ENCODE measurements around the gene EDEM1. TPM values are rescaled to one million over a fixed set of nuclear protein-coding genes. Genes with fewer than 3 reads are reported as not detected.
"Not testable (repeated sequence)": the region's sequence is repeated elsewhere in the genome, so short reads cannot be mapped to it uniquely, and the experiment has no call there.

The EDEM1 gene
- total RNA-seq, 1 experiment from 2014 or later, result 22.4 TPM

DNA sequence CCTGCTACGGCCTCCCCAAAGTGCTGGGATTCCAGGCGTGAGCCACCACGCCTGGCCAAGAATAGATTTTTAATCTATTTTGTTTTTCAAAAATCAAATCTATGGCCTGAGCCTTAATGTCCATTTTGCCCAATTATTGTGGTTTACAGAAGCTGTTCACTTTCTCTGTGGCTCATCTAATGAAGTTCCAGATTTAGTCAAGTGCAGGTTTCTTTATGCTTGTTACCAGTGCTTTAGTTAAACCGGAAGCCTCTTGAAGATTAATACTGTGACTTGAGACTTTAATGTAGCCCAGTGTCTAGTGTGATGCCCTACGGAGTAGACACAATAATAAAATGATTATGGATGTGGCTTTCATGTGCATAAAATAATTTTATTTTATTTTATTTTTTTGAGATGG, 16.5 kb upstream of the EDEM1 start:
- Mint-ChIP-seq H3K4me3 (no peak overlapping the region), H3K27ac (no peak overlapping the region), H3K9me3 (no peaks in the 10 kb centered on the region), H3K36me3 (peaks cover 23% of the 10 kb centered on the region), H3K27me3 (ENCODE audit: low read depth) (no peaks in the 10 kb centered on the region), H3K4me1 (peaks cover 10% of the 10 kb centered on the region)
- ChIA-PET CTCF (no interaction called here), POLR2A (no interaction called here)
- ATAC-seq (no peak), DNase-seq (ENCODE audit: low spot score) (no peak)
- TF ChIP-seq, protein P1, sequence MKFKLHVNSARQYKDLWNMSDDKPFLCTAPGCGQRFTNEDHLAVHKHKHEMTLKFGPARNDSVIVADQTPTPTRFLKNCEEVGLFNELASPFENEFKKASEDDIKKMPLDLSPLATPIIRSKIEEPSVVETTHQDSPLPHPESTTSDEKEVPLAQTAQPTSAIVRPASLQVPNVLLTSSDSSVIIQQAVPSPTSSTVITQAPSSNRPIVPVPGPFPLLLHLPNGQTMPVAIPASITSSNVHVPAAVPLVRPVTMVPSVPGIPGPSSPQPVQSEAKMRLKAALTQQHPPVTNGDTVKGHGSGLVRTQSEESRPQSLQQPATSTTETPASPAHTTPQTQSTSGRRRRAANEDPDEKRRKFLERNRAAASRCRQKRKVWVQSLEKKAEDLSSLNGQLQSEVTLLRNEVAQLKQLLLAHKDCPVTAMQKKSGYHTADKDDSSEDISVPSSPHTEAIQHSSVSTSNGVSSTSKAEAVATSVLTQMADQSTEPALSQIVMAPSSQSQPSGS (CRISPR knock-in tag; IDR thresholded peaks at IDR 0.05; ENCODE audit: borderline replicate concordance, low read depth), result no peak
- no peak for TF ChIP-seq ZNF416 (CRISPR knock-in tag; IDR thresholded peaks at IDR 0.05)
- TF ChIP-seq FOXP1 (CRISPR knock-in tag; IDR thresholded peaks at IDR 0.05; ENCODE audit: borderline replicate concordance), result no peak
- TF ChIP-seq GABPB1 (CRISPR knock-in tag; IDR thresholded peaks at IDR 0.05), result no peak

- no peak for ATAC-seq
- Mint-ChIP-seq H3K27ac (no peak overlapping the region), H3K4me3 (no peak overlapping the region), H3K27me3 (ENCODE audit: low read depth) (no peaks in the 10 kb centered on the region), H3K9me3 (no peaks in the 10 kb centered on the region), H3K36me3 (peaks cover 23% of the 10 kb centered on the region), H3K4me1 (peaks cover 1% of the 10 kb centered on the region)
- TF ChIP-seq NR1H2 (CRISPR knock-in tag; IDR thresholded peaks at IDR 0.05), result no peak
- no peak for TF ChIP-seq PRDM15 (CRISPR knock-in tag; IDR thresholded peaks at IDR 0.05)
- TF ChIP-seq, protein P2, sequence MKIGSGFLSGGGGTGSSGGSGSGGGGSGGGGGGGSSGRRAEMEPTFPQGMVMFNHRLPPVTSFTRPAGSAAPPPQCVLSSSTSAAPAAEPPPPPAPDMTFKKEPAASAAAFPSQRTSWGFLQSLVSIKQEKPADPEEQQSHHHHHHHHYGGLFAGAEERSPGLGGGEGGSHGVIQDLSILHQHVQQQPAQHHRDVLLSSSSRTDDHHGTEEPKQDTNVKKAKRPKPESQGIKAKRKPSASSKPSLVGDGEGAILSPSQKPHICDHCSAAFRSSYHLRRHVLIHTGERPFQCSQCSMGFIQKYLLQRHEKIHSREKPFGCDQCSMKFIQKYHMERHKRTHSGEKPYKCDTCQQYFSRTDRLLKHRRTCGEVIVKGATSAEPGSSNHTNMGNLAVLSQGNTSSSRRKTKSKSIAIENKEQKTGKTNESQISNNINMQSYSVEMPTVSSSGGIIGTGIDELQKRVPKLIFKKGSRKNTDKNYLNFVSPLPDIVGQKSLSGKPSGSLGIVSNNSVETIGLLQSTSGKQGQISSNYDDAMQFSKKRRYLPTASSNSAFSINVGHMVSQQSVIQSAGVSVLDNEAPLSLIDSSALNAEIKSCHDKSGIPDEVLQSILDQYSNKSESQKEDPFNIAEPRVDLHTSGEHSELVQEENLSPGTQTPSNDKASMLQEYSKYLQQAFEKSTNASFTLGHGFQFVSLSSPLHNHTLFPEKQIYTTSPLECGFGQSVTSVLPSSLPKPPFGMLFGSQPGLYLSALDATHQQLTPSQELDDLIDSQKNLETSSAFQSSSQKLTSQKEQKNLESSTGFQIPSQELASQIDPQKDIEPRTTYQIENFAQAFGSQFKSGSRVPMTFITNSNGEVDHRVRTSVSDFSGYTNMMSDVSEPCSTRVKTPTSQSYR (CRISPR knock-in tag; IDR thresholded peaks at IDR 0.05), result no peak
- no peak for TF ChIP-seq ZNF423 (CRISPR knock-in tag; IDR thresholded peaks at IDR 0.05)
- TF ChIP-seq, protein P3, sequence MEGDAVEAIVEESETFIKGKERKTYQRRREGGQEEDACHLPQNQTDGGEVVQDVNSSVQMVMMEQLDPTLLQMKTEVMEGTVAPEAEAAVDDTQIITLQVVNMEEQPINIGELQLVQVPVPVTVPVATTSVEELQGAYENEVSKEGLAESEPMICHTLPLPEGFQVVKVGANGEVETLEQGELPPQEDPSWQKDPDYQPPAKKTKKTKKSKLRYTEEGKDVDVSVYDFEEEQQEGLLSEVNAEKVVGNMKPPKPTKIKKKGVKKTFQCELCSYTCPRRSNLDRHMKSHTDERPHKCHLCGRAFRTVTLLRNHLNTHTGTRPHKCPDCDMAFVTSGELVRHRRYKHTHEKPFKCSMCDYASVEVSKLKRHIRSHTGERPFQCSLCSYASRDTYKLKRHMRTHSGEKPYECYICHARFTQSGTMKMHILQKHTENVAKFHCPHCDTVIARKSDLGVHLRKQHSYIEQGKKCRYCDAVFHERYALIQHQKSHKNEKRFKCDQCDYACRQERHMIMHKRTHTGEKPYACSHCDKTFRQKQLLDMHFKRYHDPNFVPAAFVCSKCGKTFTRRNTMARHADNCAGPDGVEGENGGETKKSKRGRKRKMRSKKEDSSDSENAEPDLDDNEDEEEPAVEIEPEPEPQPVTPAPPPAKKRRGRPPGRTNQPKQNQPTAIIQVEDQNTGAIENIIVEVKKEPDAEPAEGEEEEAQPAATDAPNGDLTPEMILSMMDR (IDR thresholded peaks at IDR 0.05), result no peak
- TF ChIP-seq RORB (CRISPR knock-in tag; IDR thresholded peaks at IDR 0.05), result no peak
- no peak for TF ChIP-seq FOXJ3 (CRISPR knock-in tag; IDR thresholded peaks at IDR 0.05; ENCODE audit: borderline replicate concordance)
- no peak for TF ChIP-seq USF2 (CRISPR knock-in tag; IDR thresholded peaks at IDR 0.05)
- TF ChIP-seq SMAD3 (CRISPR knock-in tag; IDR thresholded peaks at IDR 0.05; ENCODE audit: borderline replicate concordance), result no peak
- no peak for TF ChIP-seq IRF2 (CRISPR knock-in tag; IDR thresholded peaks at IDR 0.05; ENCODE audit: borderline replicate concordance, low read depth)
- TF ChIP-seq E2F5 (CRISPR knock-in tag; IDR thresholded peaks at IDR 0.05), result no peak
- TF ChIP-seq NFATC4 (CRISPR knock-in tag; IDR thresholded peaks at IDR 0.05), result no peak
- no peak for TF ChIP-seq ZBTB21 (CRISPR knock-in tag; IDR thresholded peaks at IDR 0.05; ENCODE audit: borderline replicate concordance)
- TF ChIP-seq, protein P4, sequence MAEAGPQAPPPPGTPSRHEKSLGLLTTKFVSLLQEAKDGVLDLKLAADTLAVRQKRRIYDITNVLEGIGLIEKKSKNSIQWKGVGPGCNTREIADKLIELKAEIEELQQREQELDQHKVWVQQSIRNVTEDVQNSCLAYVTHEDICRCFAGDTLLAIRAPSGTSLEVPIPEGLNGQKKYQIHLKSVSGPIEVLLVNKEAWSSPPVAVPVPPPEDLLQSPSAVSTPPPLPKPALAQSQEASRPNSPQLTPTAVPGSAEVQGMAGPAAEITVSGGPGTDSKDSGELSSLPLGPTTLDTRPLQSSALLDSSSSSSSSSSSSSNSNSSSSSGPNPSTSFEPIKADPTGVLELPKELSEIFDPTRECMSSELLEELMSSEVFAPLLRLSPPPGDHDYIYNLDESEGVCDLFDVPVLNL (CRISPR knock-in tag; IDR thresholded peaks at IDR 0.05; ENCODE audit: borderline replicate concordance, low read depth), result no peak
- TF ChIP-seq ELF4 (CRISPR knock-in tag; IDR thresholded peaks at IDR 0.05; ENCODE audit: low read depth), result no peak
- no peak for TF ChIP-seq ESRRA (CRISPR knock-in tag; IDR thresholded peaks at IDR 0.05; ENCODE audit: borderline replicate concordance)
- DNase-seq (ENCODE audit: low spot score), result no peak
- CTCF ChIA-PET, result no interaction called here
- POLR2A ChIA-PET, result interaction anchor here (1.1 kb wide), 1 partner anchor 48 kb away, joined by 3 read pairs; no protein-coding TSS in a partner anchor
Observed at GRCh38 chr3:5172018-5172417, 15.5 kb upstream of the EDEM1 start.

GRCh38 chr3:5179036-5179435, 8.5 kb upstream of the EDEM1 start:
- H3K4me3 Mint-ChIP-seq; H3K9me3 Mint-ChIP-seq; H3K4me1 Mint-ChIP-seq; H3K27ac Mint-ChIP-seq; ATAC-seq; POLR2A ChIA-PET; H3K27me3 Mint-ChIP-seq (ENCODE audit: low read depth); DNase-seq (ENCODE audit: low spot score); CTCF ChIA-PET: not testable (repeated sequence)
- peaks cover 18% of the 10 kb centered on the region for H3K36me3 Mint-ChIP-seq

Measured in WTC11 (cell line).